ENCODE data around the gene ZFR2. TPM values are rescaled to one million over a fixed set of nuclear protein-coding genes. Genes with fewer than 3 reads are reported as not detected.
"Not testable (repeated sequence)": the region's sequence is repeated elsewhere in the genome, so short reads cannot be mapped to it uniquely, and the experiment has no call there.

The ZFR2 gene
- total RNA-seq, 1 experiment from 2014 or later = not detected

DNA sequence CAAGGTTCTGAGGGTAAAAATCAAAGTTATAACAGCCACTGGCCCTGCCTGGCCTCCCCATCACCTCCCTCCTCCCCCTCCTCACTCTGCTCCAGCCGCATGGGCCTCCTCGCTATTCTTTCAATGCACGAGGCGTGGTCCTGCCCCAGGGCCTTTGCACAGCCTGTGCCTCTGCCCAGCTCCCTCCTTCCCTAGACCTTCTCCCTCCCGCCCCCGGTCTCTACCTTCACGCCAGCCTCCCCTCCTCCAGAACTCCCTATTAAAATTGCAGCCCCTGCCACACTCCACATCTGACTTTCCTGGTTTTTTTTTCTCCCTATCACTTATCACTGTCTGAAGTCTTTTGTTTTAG lies 100.1 kb downstream of the ZFR2 start:
- no peak overlapping the region for H3K4me3 ChIP-seq
- peaks cover 12% of the 10 kb centered on the region for H3K36me3 ChIP-seq
- no peaks in the 10 kb centered on the region for H3K4me1 ChIP-seq (replicated peaks)
- H3K27ac ChIP-seq = no peak overlapping the region
- no peak for DNase-seq (ENCODE audit: low read depth in 1 of 2, low spot score in 2 of 2)
- H3K27me3 ChIP-seq (replicated peaks) = no peaks in the 10 kb centered on the region
- no peaks in the 10 kb centered on the region for H3K9me3 ChIP-seq (replicated peaks)

DNA sequence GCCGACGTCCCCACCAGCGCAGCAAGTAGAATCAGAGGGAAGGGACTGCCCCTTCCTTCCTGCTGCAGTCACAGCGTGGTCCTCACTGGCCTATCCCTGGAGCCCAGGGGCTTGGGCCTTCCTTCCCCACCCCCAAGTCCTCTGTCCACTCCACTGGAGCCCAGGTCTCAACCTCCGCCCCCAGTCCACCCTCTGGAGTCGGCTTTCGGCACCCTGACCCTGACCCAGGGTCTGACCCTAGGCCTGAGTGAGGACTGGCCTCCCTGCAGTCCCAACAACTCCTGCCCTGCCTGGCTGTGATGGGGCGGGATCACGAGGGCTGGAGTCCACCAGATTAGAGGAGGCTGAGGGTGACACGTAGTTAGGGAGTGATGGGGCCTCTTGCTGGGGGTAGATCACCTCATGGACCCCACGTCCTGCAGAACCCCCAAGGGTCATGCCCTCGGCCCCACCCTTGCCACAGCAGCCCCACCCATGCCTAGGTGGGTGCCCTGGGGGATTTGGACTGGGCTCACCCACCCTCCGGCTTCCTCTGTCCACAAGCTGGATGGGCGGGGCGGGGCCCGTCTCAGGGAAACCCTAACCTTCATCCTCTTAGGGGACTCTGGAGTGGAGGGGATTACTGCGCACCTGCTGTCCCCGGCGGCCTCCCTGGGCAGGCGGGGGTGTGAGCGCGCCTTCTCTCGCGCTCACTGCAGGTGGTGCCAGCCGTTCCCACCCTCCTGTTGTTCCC lies 100.7 kb downstream of the ZFR2 start:
- DNase-seq (ENCODE audit: low read depth in 1 of 2, low spot score in 2 of 2) = no peak
- no peak overlapping the region for H3K27ac ChIP-seq
- H3K4me1 ChIP-seq (replicated peaks) = peaks cover 2% of the 10 kb centered on the region; the same call in 1 of the 2 replicates
- H3K36me3 ChIP-seq = peaks cover 12% of the 10 kb centered on the region
- no peaks in the 10 kb centered on the region for H3K27me3 ChIP-seq (replicated peaks)
- 0 out of 2 replicates have a peak, but pooled peaks cover under 1% of the 10 kb centered on the region for H3K9me3 ChIP-seq (replicated peaks)
- H3K4me3 ChIP-seq = no peak overlapping the region

DNA sequence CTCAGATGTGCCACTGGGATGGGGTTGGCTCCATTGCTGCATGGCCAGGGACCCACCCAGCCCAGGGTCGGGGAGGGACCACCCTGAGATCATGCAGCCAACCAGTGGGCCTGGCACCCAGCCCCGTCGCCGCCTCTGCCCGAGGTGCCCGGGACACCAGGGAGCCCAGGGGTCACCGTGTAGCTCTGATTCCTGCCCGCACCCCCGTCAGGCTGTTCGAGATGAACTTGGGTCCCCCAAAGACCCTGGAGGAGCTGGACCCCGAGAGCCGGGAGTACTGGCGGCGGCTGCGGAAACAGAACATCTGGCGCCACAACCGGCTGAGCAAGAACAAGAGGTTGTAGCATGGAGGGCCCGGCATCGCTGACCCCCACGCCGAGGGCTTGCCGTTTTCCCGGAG lies 101.8 kb downstream of the ZFR2 start:
- no peak for DNase-seq (ENCODE audit: low read depth in 1 of 2, low spot score in 2 of 2)
- Histone ChIP-seq H3K36me3 (peaks cover 12% of the 10 kb centered on the region), H3K9me3 (replicated peaks) (0 out of 2 replicates have a peak, but pooled peaks cover 2% of the 10 kb centered on the region), H3K27me3 (replicated peaks) (no peaks in the 10 kb centered on the region), H3K4me1 (replicated peaks) (peaks cover 5% of the 10 kb centered on the region; the same call in 1 of the 2 replicates), H3K27ac (no peak overlapping the region), H3K4me3 (no peak overlapping the region)

DNA sequence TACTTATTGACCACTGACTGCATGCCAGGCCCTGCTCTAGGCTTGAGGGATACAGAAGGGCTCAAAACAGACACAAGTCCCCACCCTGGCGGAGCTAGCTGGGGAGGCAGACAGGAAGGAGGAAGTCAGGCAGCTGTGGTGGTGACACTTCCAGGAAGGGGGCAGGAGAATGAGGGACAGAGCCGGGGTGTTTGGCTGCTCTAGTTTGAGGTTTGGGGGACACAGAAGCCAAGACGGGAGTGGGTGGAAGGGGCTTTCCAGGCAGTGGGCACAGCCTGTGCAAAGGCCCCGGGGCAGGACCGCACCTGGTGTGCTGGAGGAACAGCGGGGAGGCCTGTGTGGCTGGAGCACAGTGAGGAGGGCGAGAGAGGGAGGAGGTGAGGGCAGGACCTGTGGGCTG lies 102.3 kb downstream of the ZFR2 start:
- Histone ChIP-seq H3K27ac (no peak overlapping the region), H3K27me3 (replicated peaks) (no peaks in the 10 kb centered on the region), H3K36me3 (peaks cover 12% of the 10 kb centered on the region), H3K4me3 (no peak overlapping the region), H3K9me3 (replicated peaks) (0 out of 2 replicates have a peak, but pooled peaks cover 2% of the 10 kb centered on the region), H3K4me1 (replicated peaks) (peaks cover 8% of the 10 kb centered on the region)
- DNase-seq (ENCODE audit: low read depth in 1 of 2, low spot score in 2 of 2) = no peak

DNA sequence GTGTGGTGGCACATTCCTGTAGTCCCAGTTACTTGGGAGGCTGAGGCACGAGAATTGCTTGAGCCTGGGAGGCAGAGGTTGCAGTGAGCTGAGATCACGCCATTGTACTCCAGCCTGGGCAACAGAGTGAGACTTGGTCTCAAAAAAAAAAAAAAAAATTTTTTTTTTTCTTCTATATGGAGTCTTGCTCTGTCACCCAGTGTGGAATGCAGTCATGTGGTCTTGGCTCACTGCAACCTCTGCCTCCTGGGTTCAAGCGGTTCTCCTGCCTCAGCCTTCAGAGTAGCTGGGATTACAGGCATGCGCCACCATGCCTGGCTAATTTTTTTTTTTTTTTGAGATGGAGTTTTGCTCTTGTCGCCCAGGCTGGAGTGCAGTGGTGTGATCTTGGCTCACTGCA lies 103.1 kb downstream of the ZFR2 start:
- H3K27me3 ChIP-seq (replicated peaks); DNase-seq (ENCODE audit: low read depth in 1 of 2, low spot score in 2 of 2): not testable (repeated sequence)

DNA sequence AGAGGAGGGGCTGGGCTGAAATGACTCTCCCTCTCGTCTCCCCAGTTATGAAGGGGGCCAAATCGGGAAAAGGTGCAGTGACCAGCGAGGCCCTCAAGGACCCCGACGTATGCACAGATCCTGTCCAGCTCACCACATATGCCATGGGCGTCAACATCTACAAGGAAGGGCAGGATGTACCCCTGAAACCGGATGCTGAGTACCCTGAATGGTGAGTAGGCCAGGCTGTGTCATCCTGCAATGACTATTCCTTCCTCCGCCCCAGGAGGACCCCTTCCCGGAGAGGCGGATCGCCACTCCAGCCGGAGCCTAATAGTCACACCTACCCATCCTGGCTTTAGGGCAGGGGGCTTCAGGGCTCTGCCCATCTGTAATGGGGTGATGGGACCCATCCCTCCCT lies 103.7 kb downstream of the ZFR2 start:
- no peak for DNase-seq (ENCODE audit: low read depth in 1 of 2, low spot score in 2 of 2)
- H3K4me1 ChIP-seq (replicated peaks) = peaks cover 13% of the 10 kb centered on the region
- no peak overlapping the region for H3K4me3 ChIP-seq
- H3K27me3 ChIP-seq (replicated peaks) = no peaks in the 10 kb centered on the region
- 0 out of 2 replicates have a peak, but pooled peaks cover 2% of the 10 kb centered on the region for H3K9me3 ChIP-seq (replicated peaks)
- H3K27ac ChIP-seq = no peak overlapping the region
- H3K36me3 ChIP-seq = peaks cover 16% of the 10 kb centered on the region

More for the DNA sequence above, 103.1 kb downstream of the ZFR2 start:
- peaks cover 15% of the 10 kb centered on the region for H3K36me3 ChIP-seq
- not testable (repeated sequence) for H3K9me3 ChIP-seq (replicated peaks); H3K4me3 ChIP-seq; H3K27ac ChIP-seq
- peaks cover 11% of the 10 kb centered on the region for H3K4me1 ChIP-seq (replicated peaks)

DNA sequence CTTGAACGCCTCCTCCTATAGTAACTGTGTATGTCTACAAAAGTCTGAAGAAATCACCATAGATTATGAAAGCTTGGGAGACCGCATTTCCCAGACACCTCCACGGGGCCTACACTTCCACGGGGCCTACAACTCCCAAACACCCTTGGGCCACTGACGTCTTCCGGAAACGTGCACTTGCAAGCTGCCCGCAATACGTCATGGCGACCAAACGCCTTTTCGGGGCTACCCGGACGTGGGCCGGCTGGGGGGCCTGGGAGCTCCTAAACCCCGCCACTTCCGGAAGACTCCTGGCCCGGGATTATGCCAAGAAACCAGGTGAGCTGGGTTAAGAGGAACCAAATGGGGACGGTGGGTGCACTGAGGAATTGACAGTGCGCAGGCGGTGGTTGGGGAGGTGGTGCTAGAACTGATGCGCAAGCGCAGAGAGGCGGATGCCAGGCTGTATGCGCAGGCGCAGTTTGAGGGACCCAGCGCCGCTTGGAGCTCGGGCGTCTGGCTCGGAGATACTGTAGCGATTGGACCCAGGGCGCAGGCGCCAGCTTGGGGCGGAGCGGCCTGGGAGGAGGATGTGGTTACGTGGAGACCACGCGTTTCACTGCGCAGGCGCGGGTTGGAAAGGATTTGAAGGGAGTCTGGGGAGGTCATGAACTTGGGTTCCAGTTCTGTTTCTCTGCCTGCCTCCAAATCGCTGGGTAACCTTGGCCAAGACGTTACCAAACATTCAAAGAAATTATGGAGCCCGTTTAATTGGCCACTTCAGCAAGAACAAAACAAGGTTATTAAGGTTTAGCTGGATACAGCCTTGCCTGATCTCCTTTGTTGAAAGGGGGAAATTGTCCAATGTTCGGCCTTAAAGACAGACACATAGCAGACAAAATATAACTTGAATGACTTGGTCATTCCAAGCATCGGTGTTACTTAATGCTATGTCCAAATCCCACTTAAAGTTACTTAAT lies 106.1 kb downstream of the ZFR2 start, which contains the start of gene MRPL54:
TSS of gene MRPL54 (plus strand) at position 182 of the 959 bp plus-strand sequence. CDS start at position 201, 19 bp downstream.
- Histone ChIP-seq H3K36me3 (peaks cover 33% of the 10 kb centered on the region), H3K4me1 (replicated peaks) (peaks cover 13% of the 10 kb centered on the region), H3K9me3 (replicated peaks) (0 out of 2 replicates have a peak, but pooled peaks cover 2% of the 10 kb centered on the region), H3K4me3 (peak within 1 kb of the TSS; percentile 72), H3K27me3 (replicated peaks) (no peaks in the 10 kb centered on the region), H3K27ac (peak within 1 kb of the TSS; percentile 93)
- peak; percentile 99 to 100 for DNase-seq (ENCODE audit: low read depth in 1 of 2, low spot score in 2 of 2)

DNA sequence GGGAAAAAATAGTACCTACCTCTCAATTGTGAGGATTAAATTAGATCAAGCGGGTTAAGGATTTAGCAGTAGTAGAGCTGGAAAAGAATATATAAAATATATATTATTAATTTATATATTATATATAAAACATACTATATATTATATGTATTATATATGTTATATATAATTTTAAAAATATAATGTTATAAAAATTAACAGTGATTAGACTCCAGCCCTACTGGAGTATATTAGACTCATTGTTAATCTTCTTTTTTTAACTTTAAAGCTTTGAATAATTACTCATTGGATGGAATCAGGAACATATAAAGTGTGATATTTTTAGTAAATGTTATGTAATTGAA lies 106.7 kb downstream of the ZFR2 start:
- Histone ChIP-seq H3K27ac (peak overlapping the region; percentile 93; the same call in 1 of the 2 replicates), H3K36me3 (peaks cover 36% of the 10 kb centered on the region), H3K4me3 (peak overlapping the region; percentile 71), H3K27me3 (replicated peaks) (no peaks in the 10 kb centered on the region), H3K9me3 (replicated peaks) (0 out of 2 replicates have a peak, but pooled peaks cover 2% of the 10 kb centered on the region), H3K4me1 (replicated peaks) (peaks cover 13% of the 10 kb centered on the region)
- no peak for DNase-seq (ENCODE audit: low read depth in 1 of 2, low spot score in 2 of 2)

DNA sequence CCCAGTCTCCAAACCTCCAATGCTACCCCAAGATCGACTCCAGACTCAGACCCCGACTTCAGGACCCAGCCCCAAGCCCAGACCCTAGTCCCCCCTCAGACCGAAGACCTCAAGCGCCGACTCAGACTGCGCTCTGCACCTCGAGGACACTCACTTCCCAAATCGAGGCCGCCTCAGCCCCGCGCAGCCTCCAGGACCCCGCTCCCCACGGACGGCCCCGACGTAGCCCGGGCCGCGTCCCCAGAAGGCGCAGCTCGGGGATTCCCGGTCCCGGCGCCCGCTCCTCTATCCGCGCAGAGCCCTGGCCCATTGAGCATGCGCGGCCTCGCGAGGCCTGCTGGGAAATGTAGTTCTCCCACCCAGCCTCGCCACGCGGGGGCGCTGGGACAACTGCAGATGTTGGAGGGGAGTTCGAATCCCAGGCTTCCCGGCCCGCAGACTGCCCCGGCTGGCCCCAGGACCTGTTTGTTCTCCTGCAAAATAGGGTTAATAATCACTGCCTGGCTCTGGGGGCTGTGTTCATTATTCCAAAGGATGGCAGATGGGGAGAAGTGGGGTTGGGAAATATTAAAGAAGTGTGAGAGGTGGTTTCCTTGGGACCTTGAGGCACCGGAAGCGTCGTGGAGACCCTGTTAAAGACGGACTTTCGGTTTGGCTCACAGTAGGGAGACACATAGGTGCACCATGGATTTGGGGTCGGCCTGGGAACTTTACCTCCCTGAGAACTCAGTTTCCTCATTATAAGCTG lies 107.3 kb downstream of the ZFR2 start, which contains the start of gene APBA3:
TSS of gene APBA3 (minus strand) at position 311 of the 748 bp plus-strand sequence. CDS start 1,428 bp downstream, outside the sequence.
- H3K4me1 ChIP-seq (replicated peaks) = peaks cover 13% of the 10 kb centered on the region

DNA sequence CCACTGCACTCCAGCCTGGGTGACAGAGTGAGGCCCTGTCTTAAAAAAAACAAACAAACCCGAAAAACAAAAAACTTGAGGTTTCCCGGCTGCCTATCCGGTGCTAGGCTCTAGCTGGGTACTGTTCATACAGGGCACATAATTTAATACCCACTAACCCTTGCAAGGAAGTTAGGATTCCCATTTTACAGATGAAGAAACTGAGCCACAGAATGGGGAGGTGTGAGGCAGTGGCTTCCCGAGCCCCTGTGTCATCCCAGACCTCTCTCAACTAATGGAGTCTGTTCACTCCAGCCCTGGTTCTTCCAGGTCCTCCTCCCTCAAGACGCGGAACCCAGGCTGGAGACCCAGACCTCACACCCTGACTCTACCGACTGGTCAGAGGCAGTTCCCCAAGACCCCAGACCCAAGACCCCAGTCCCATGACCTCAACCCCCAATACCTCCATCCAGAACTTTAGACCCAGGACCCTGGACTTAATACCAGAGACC lies 107.9 kb downstream of the ZFR2 start:
- Histone ChIP-seq H3K4me3 (peak overlapping the region; percentile 72), H3K36me3 (peaks cover 29% of the 10 kb centered on the region; the same call in 1 of the 2 replicates), H3K4me1 (replicated peaks) (peaks cover 13% of the 10 kb centered on the region), H3K27ac (peak overlapping the region; percentile 33), H3K9me3 (replicated peaks) (0 out of 2 replicates have a peak, but pooled peaks cover 2% of the 10 kb centered on the region), H3K27me3 (replicated peaks) (no peaks in the 10 kb centered on the region)
- no peak for DNase-seq (ENCODE audit: low read depth in 1 of 2, low spot score in 2 of 2)

More for the DNA sequence above, 107.3 kb downstream of the ZFR2 start, which contains the start of gene APBA3:
- peak within 1 kb of the TSS; percentile 72 for H3K4me3 ChIP-seq
- 0 out of 2 replicates have a peak, but pooled peaks cover 2% of the 10 kb centered on the region for H3K9me3 ChIP-seq (replicated peaks)
- DNase-seq (ENCODE audit: low read depth in 1 of 2, low spot score in 2 of 2) = peak; percentile 90 to 93
- peak within 1 kb of the TSS; percentile 93 for H3K27ac ChIP-seq
- H3K27me3 ChIP-seq (replicated peaks) = no peaks in the 10 kb centered on the region
- peaks cover 32% of the 10 kb centered on the region for H3K36me3 ChIP-seq

DNA sequence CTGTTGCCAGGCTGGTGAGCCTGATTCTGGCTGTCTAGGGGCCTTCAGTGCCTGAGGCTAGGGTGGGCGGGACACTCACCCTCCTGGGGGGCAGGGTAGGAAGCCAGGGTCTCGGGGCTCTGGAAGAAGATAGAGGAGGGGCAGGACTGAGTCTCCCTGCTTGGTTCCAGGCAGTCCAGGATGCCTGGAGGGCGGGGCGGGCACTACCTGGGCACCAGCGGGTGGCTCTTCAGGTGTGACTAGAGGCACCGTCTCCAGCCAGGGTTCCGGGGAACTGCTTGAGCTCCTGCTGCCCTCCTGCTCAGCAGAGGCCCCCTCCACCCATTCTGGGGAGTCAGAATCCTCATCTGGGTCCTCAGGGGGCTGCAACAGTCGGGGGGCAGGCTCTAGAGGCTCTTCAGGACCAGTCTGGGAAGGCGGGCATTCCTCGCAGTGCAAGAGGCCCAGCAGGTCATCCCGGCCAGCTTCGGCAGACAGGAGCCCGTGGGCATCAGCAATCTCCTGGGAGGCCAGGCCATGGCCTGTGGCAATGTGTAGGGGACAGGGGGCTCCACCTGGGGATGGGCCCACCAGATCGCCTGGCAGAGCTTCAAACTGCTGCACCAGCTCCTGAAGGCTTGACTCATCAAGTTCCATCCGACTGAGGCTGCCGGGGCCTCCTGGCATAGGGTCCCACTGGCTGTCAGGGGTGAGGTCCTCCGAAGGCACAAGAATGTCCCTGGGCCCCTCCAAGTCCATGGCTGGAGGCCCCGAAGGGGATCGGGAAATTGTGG lies 109.2 kb downstream of the ZFR2 start:
- Histone ChIP-seq H3K9me3 (replicated peaks) (0 out of 2 replicates have a peak, but pooled peaks cover 2% of the 10 kb centered on the region), H3K36me3 (peaks cover 23% of the 10 kb centered on the region; the same call in 1 of the 2 replicates), H3K4me3 (no peak overlapping the region), H3K4me1 (replicated peaks) (peaks cover 13% of the 10 kb centered on the region), H3K27ac (no peak overlapping the region), H3K27me3 (replicated peaks) (no peaks in the 10 kb centered on the region)
- DNase-seq (ENCODE audit: low read depth in 1 of 2, low spot score in 2 of 2) = no peak

DNA sequence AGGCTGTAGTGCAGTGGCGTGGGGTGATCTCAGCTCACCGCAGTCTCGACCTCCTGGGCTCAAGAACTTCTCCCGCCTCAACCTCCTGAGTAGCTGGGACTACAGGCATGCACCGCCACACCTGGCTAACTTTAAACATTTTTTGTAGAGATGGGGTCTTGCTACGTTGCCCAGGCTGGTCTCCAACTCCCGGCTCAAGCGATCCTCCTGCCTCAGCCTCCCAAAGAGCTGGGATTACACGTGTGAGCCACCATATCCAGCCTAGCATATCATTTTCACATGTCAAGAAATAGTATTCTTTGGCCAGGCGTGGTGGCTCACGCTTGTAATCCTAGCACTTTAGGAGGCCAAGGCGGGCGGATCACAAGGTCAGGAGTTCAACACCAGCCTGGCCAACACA lies 110.5 kb downstream of the ZFR2 start:
- not testable (repeated sequence) for H3K27me3 ChIP-seq (replicated peaks); H3K4me3 ChIP-seq; DNase-seq (ENCODE audit: low read depth in 1 of 2, low spot score in 2 of 2); H3K9me3 ChIP-seq (replicated peaks); H3K27ac ChIP-seq
- H3K4me1 ChIP-seq (replicated peaks) = peaks cover 12% of the 10 kb centered on the region
- H3K36me3 ChIP-seq = peaks cover 23% of the 10 kb centered on the region
